Thoracic aorta (tissue), 2 donors: ENCODE data around the gene ACP2. TPM values are rescaled to one million over a fixed set of nuclear protein-coding genes. Genes with fewer than 3 reads are reported as not detected.
"Not testable (repeated sequence)": the region's sequence is repeated elsewhere in the genome, so short reads cannot be mapped to it uniquely, and the experiment has no call there.

Source experiments
- ATAC-seq: fragments of 150-250 bp; one replicate; pipeline ENCODE4 v1.8.0; 2017; ENCODE audit warnings: low read depth; ENCODE audit not compliant: insufficient number of reproducible peaks, low FRiP score
- DNase-seq: peaks from one replicate; pipeline ENCODE4 v3.0.0-alpha.2; 2020; ENCODE audit warnings: low spot score
- H3K27ac ChIP-seq, 2 donors: fragments of 200-600 bp; sonication (generic); 1 replicate in 1 of 2; 2 replicates in 1 of 2; pipeline ENCODE4 v1.5.1; 2016; ENCODE audit warnings: mild to moderate bottlenecking in 2 of 2, moderate library complexity in 2 of 2
- H3K27me3 ChIP-seq: fragments of 200-600 bp; sonication (generic); replicated peaks from 2 replicates; pipeline ENCODE4 v1.6.0; 2016; ENCODE audit warnings: mild to moderate bottlenecking; ENCODE audit not compliant: insufficient read depth
- H3K36me3 ChIP-seq: fragments of 200-600 bp; sonication (generic); one replicate; pipeline ENCODE4 v1.5.1; 2016
- H3K4me1 ChIP-seq, 2 donors: fragments of 200-600 bp; sonication (generic); 1 replicate in 1 of 2; 2 replicates in 1 of 2; pipeline versions ENCODE4 v1.5.1 to v1.6.0; 2016; ENCODE audit warnings: low read depth in 2 of 2, mild to moderate bottlenecking in 1 of 2; ENCODE audit not compliant: control insufficient read depth in 1 of 2
- H3K4me3 ChIP-seq: fragments of 200-600 bp; sonication (generic); 2 replicates; pipeline ENCODE4 v1.5.1; 2016; ENCODE audit warnings: mild to moderate bottlenecking
- H3K9me3 ChIP-seq: fragments of 200-600 bp; sonication (generic); 2 replicates; pipeline ENCODE4 v1.5.1; 2016
- CTCF ChIP-seq: fragments of 200-600 bp; sonication (generic); IDR thresholded peaks from one replicate; pipeline ENCODE4 v1.5.1; 2019; ENCODE audit warnings: antibody characterized with exemption
- total RNA-seq, 2 donors: library from RNA; depleted of rRNA; stranded (reverse); fragments of >200 nt; gene quantifications; one replicate each; pipeline versions ENCODE4 v1.1.0 to v1.2.3, GENCODE V29; 2016

ACP2 gene
- total RNA-seq, 2 donors from 2014 or later = 39.4 to 59.7 TPM

GRCh38 chr11:47207459-47207858 lies 41.2 kb downstream of the ACP2 start:
- DNase-seq (no peak), ATAC-seq (no peak)
- Histone ChIP-seq H3K36me3 (no peaks in the 10 kb centered on the region), H3K4me3 (no peak overlapping the region), H3K4me1 (peaks cover 0 to 5% of the 10 kb centered on the region in 2 donors), H3K9me3 (no peaks in the 10 kb centered on the region), H3K27me3 (no peaks in the 10 kb centered on the region), H3K27ac (no peak overlapping the region)
- no peak for TF ChIP-seq CTCF

GRCh38 chr11:47206577-47206976 lies 42.0 kb downstream of the ACP2 start:
- not testable (repeated sequence) for H3K27ac ChIP-seq, H3K4me1 ChIP-seq, H3K36me3 ChIP-seq, H3K9me3 ChIP-seq, H3K27me3 ChIP-seq, DNase-seq, ATAC-seq, H3K4me3 ChIP-seq

- DNase-seq (no peak), ATAC-seq (no peak)
- no peak for TF ChIP-seq CTCF
- Histone ChIP-seq H3K36me3 (no peaks in the 10 kb centered on the region), H3K4me1 (peaks cover 0 to 5% of the 10 kb centered on the region in 2 donors), H3K9me3 (no peaks in the 10 kb centered on the region), H3K4me3 (no peak overlapping the region), H3K27ac (peak overlapping the region in 1 of 2 donors; percentile 5), H3K27me3 (no peaks in the 10 kb centered on the region)
Measured at GRCh38 chr11:47204637-47204989, 44.0 kb downstream of the ACP2 start.

GRCh38 chr11:47202576-47202975 lies 46.0 kb downstream of the ACP2 start:
- no peaks in the 10 kb centered on the region for H3K27me3 ChIP-seq
- peaks cover 0 to 5% of the 10 kb centered on the region in 2 donors for H3K4me1 ChIP-seq
- H3K9me3 ChIP-seq = no peaks in the 10 kb centered on the region
- no peaks in the 10 kb centered on the region for H3K36me3 ChIP-seq
- DNase-seq (no peak), ATAC-seq (no peak)
- no peak for TF ChIP-seq CTCF
- no peak overlapping the region for H3K27ac ChIP-seq
- no peak overlapping the region for H3K4me3 ChIP-seq

- no peaks in the 10 kb centered on the region for H3K27me3 ChIP-seq
- TF ChIP-seq CTCF = no peak
Measured at GRCh38 chr11:47201015-47201414, 47.6 kb downstream of the ACP2 start.

GRCh38 chr11:47198161-47198560 lies 50.5 kb downstream of the ACP2 start:
- not testable (repeated sequence) for H3K27me3 ChIP-seq, H3K4me1 ChIP-seq, H3K27ac ChIP-seq, H3K4me3 ChIP-seq, H3K36me3 ChIP-seq, DNase-seq, H3K9me3 ChIP-seq, ATAC-seq

More at GRCh38 chr11:47201015-47201414, 47.6 kb downstream of the ACP2 start:
- H3K27ac ChIP-seq = no peak overlapping the region
- no peaks in the 10 kb centered on the region for H3K9me3 ChIP-seq
- no peak for ATAC-seq
- no peak overlapping the region for H3K4me3 ChIP-seq
- peaks cover 0 to 5% of the 10 kb centered on the region in 2 donors for H3K4me1 ChIP-seq
- no peaks in the 10 kb centered on the region for H3K36me3 ChIP-seq
- DNase-seq = no peak
